Measurements from ENCODE around the gene CHPF2. TPM values are rescaled to one million over a fixed set of nuclear protein-coding genes. Genes with fewer than 3 reads are reported as not detected.

The CHPF2 gene
- total and polyA plus RNA-seq, 11 donors = 11.4 to 31.9 (median 18.3) TPM

DNA sequence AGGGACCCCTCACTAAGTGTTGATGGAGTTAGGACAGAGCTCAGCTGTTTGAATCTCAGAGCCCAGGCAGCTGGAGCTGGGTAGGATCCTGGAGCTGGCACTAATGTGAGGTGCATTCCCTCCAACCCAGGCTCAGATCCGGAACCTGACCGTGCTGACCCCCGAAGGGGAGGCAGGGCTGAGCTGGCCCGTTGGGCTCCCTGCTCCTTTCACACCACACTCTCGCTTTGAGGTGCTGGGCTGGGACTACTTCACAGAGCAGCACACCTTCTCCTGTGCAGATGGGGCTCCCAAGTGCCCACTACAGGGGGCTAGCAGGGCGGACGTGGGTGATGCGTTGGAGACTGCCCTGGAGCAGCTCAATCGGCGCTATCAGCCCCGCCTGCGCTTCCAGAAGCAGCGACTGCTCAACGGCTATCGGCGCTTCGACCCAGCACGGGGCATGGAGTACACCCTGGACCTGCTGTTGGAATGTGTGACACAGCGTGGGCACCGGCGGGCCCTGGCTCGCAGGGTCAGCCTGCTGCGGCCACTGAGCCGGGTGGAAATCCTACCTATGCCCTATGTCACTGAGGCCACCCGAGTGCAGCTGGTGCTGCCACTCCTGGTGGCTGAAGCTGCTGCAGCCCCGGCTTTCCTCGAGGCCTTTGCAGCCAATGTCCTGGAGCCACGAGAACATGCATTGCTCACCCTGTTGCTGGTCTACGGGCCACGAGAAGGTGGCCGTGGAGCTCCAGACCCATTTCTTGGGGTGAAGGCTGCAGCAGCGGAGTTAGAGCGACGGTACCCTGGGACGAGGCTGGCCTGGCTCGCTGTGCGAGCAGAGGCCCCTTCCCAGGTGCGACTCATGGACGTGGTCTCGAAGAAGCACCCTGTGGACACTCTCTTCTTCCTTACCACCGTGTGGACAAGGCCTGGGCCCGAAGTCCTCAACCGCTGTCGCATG, 5.2 kb downstream of the CHPF2 start:
- no peak for ATAC-seq
- 83 to 86% (median 84%) methylated on average over 30 to 44 of the region's 44 CpGs for WGBS, 4 donors

GRCh38 chr7:151238190-151238810, 6.0 kb downstream of the CHPF2 start:
- no peak for DNase-seq
- Histone ChIP-seq H3K4me1 (peaks cover 0 to 38% (median 11%) of the 10 kb centered on the region in 12 donors), H3K9me3 (no peaks in the 10 kb centered on the region), H3K27me3 (no peaks in the 10 kb centered on the region), H3K36me3 (peaks cover 0 to 84% (median 71%) of the 10 kb centered on the region in 9 donors), H3K4me3 (no peak overlapping the region), H3K27ac (no peak overlapping the region)
- TF ChIP-seq POLR2A (IDR thresholded peaks at IDR 0.05) (no peak), CTCF (IDR thresholded peaks at IDR 0.05) (no peak)
- no peak for ATAC-seq
- intact Hi-C loops (cut with DNase I) = no loop called here
- WGBS, 4 donors = 79 to 82% (median 81%) methylated on average over 11 to 17 of the region's 17 CpGs

More for the DNA sequence above, 5.2 kb downstream of the CHPF2 start:
- TF ChIP-seq CTCF (IDR thresholded peaks at IDR 0.05) = no peak
- TF ChIP-seq POLR2A (IDR thresholded peaks at IDR 0.05) = no peak
- Histone ChIP-seq H3K9me3 (no peaks in the 10 kb centered on the region), H3K4me3 (no peak overlapping the region), H3K27me3 (no peaks in the 10 kb centered on the region), H3K4me1 (peaks cover 0 to 41% (median 15%) of the 10 kb centered on the region in 12 donors), H3K36me3 (peaks cover 0 to 84% (median 70%) of the 10 kb centered on the region in 9 donors), H3K27ac (no peak overlapping the region)
- DNase-seq = no peak
- intact Hi-C loops (cut with DNase I) = no loop called here

DNA sequence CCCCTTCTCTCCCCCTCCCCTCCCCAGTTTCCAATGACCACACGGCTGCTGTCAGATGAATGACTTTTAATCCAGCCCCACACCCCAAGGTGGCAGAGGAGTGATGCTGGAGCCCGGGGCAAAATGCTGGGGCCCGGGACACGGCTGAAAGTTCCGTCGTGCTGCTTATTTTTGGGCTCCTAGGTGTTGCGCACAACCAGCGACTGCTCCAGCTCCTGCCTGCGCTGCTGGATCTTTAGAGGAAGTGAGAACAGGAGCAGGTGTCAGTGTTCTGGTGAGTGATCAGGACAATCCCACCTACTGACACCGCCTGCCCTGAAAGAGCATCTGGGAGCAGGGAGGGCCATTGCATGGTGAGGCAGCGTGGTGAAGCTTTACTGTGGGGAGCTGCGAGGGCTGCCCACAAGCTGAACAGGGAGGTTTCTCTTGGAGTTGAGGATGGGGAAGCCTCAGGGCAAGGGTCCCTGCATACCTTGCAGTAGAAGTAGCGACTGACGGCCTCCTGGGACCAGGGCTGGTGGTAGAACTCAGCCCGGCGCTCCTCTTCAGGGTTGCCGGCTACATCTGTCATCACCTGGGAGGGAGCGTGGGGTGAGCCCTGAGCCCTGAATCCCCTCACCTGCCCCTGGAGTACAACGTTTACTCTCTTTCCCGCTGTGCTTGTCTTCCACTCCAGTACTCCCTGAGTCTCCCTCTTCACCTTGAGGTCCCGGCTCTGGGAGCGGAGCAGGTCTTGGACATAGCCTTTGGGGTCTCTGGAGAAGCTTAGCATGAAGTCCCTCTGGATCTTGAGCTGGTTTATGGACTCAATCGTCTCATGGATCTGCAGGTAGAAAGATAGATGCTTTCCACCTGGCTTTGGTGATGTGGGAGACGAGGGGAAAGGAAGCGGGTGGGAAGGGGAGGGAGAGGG, 6.9 kb downstream of the CHPF2 start:
- H3K27ac ChIP-seq = no peak overlapping the region

More for the DNA sequence above, 6.9 kb downstream of the CHPF2 start:
- TF ChIP-seq CTCF (IDR thresholded peaks at IDR 0.05) (no peak), POLR2A (IDR thresholded peaks at IDR 0.05) (no peak)
- Histone ChIP-seq H3K4me3 (no peak overlapping the region), H3K27me3 (no peaks in the 10 kb centered on the region), H3K9me3 (no peaks in the 10 kb centered on the region), H3K4me1 (peaks cover 0 to 38% (median 10%) of the 10 kb centered on the region in 12 donors), H3K36me3 (peaks cover 0 to 82% (median 71%) of the 10 kb centered on the region in 9 donors)
- 80 to 85% (median 81%) methylated on average over 25 of the region's 25 CpGs for WGBS, 4 donors
- intact Hi-C loops (cut with DNase I) = no loop called here
- ATAC-seq (no peak), DNase-seq (no peak)
